Trophoblast cell (in vitro differentiated cells and primary cell): ENCODE results near the gene JPH4.

Experiments used
- DNase-seq, 2 donors: peaks; one replicate each; pipeline ENCODE4 v3.0.0-alpha.2; 2016
- H2AFZ ChIP-seq: 2 replicates; pipeline ENCODE4 v1.6.1; 2013; ENCODE audit warnings: low read length, moderate library complexity, mild to moderate bottlenecking; ENCODE audit not compliant: insufficient read depth, poor library complexity
- H2AK5ac ChIP-seq: 2 replicates; pipeline ENCODE4 v1.6.1; 2013; ENCODE audit warnings: mild to moderate bottlenecking, low read length
- H2BK120ac ChIP-seq: 2 replicates; pipeline ENCODE4 v1.6.1; 2013; ENCODE audit warnings: low read length, mild to moderate bottlenecking, moderate library complexity; ENCODE audit not compliant: insufficient read depth, poor library complexity
- H2BK12ac ChIP-seq: 2 replicates; pipeline ENCODE4 v1.6.1; 2013; ENCODE audit warnings: mild to moderate bottlenecking, low read length, moderate library complexity
- H2BK5ac ChIP-seq: 2 replicates; pipeline ENCODE4 v1.6.1; 2013; ENCODE audit warnings: low read length, low read depth, moderate library complexity, mild to moderate bottlenecking; ENCODE audit not compliant: poor library complexity
- H3K14ac ChIP-seq: 2 replicates; pipeline ENCODE4 v1.6.1; 2013; ENCODE audit warnings: mild to moderate bottlenecking, low read length
- H3K18ac ChIP-seq: 2 replicates; pipeline ENCODE4 v1.6.1; 2013; ENCODE audit warnings: mild to moderate bottlenecking, low read length
- H3K23ac ChIP-seq: 2 replicates; pipeline ENCODE4 v1.6.1; 2013; ENCODE audit warnings: low read length
- H3K27ac ChIP-seq: 2 replicates; pipeline ENCODE4 v1.5.1; 2013; ENCODE audit warnings: low read depth, mild to moderate bottlenecking, inconsistent platforms, low read length, moderate library complexity
- H3K27me3 ChIP-seq: 2 replicates; pipeline ENCODE4 v1.6.1; 2013; ENCODE audit warnings: inconsistent platforms, mild to moderate bottlenecking, low read length, moderate library complexity; ENCODE audit not compliant: insufficient read depth
- H3K36me3 ChIP-seq, 2 experiments: 1 replicate in 1 of 2; 2 replicates in 1 of 2; pipeline ENCODE4 v1.6.1; 2013; ENCODE audit warnings: low read length in 2 of 2, mild to moderate bottlenecking in 2 of 2, moderate library complexity in 1 of 2; ENCODE audit not compliant: insufficient read depth in 2 of 2, control insufficient read depth in 1 of 2
- H3K4ac ChIP-seq: 2 replicates; pipeline ENCODE4 v1.6.1; 2013; ENCODE audit warnings: low read depth, mild to moderate bottlenecking, low read length, moderate library complexity
- H3K4me1 ChIP-seq, 2 experiments: 1 replicate in 1 of 2; 2 replicates in 1 of 2; pipeline ENCODE4 v1.6.1; 2013; ENCODE audit warnings: low read length in 2 of 2, mild to moderate bottlenecking in 2 of 2, moderate library complexity in 1 of 2; ENCODE audit not compliant: insufficient read depth in 2 of 2, control insufficient read depth in 1 of 2
- H3K4me2 ChIP-seq: 2 replicates; pipeline ENCODE4 v1.6.1; 2013; ENCODE audit warnings: inconsistent platforms, mild to moderate bottlenecking, low read length, moderate library complexity
- H3K4me3 ChIP-seq: 2 replicates; pipeline ENCODE4 v1.5.1; 2013; ENCODE audit warnings: mild to moderate bottlenecking, low read depth, low read length, inconsistent platforms
- H3K79me1 ChIP-seq: one replicate; pipeline ENCODE4 v1.6.1; 2013; ENCODE audit warnings: low read length
- H3K79me2 ChIP-seq: 2 replicates; pipeline ENCODE4 v1.6.1; 2013; ENCODE audit warnings: low read length, mild to moderate bottlenecking; ENCODE audit not compliant: control insufficient read depth, insufficient read depth, poor library complexity
- H3K9ac ChIP-seq: 2 replicates; pipeline ENCODE4 v1.6.1; 2013; ENCODE audit warnings: mild to moderate bottlenecking, low read length
- H3K9me3 ChIP-seq: 2 replicates; pipeline ENCODE4 v1.6.1; 2013; ENCODE audit warnings: low read depth, mild to moderate bottlenecking, control low read depth, inconsistent platforms, low read length; ENCODE audit not compliant: insufficient read depth
- H4K12ac ChIP-seq: 2 replicates; pipeline ENCODE4 v1.6.1; 2013; ENCODE audit warnings: low read depth, mild to moderate bottlenecking, low read length, moderate library complexity
- H4K8ac ChIP-seq: 2 replicates; pipeline ENCODE4 v1.6.1; 2013; ENCODE audit warnings: low read depth, mild to moderate bottlenecking, low read length, moderate library complexity
- H4K91ac ChIP-seq: one replicate; pipeline ENCODE4 v1.6.1; 2013; ENCODE audit warnings: low read depth, mild to moderate bottlenecking, low read length, moderate library complexity
- WGBS: extraction: QIAGEN DNeasy Blood & Tissue Kit; methylation state at CpG from one replicate; pipeline ENCODE4 v1.1.7; 2013; ENCODE audit warnings: missing lambda C conversion rate; ENCODE audit not compliant: insufficient read length, insufficient coverage; ENCODE audit errors: extremely low coverage; 5-methylcytosine and 5-hydroxymethylcytosine counted together

Gene JPH4

GRCh38 chr14:23557946-23558345 lies 20.6 kb downstream of the JPH4 start:
- Histone ChIP-seq H3K4me3 (no peak overlapping the region), H2AK5ac (no peak overlapping the region), H3K27me3 (no peaks in the 10 kb centered on the region), H3K9me3 (peaks cover 3% of the 10 kb centered on the region), H3K79me2 (peaks cover 7% of the 10 kb centered on the region), H3K23ac (no peak overlapping the region), H3K79me1 (peaks cover 7% of the 10 kb centered on the region), H3K4ac (no peak overlapping the region), H4K91ac (no peak overlapping the region), H2BK12ac (no peak overlapping the region), H2BK5ac (no peak overlapping the region), H3K36me3 (peaks cover 33 to 43% of the 10 kb centered on the region in 2 experiments), H4K12ac (no peak overlapping the region), H3K27ac (no peak overlapping the region), H4K8ac (no peak overlapping the region), H3K14ac (no peak overlapping the region), H3K4me1 (peaks cover 5 to 10% of the 10 kb centered on the region in 2 experiments), H3K18ac (no peak overlapping the region), H3K9ac (no peak overlapping the region), H2AFZ (no peak overlapping the region), H3K4me2 (no peak overlapping the region), H2BK120ac (no peak overlapping the region)
- no peak for DNase-seq
- no CpG with 5 or more reads among the region's 1 CpG for WGBS

GRCh38 chr14:23557521-23557920 lies 21.1 kb downstream of the JPH4 start:
- no peak overlapping the region for H2AK5ac ChIP-seq
- H3K14ac ChIP-seq, result no peak overlapping the region
- peaks cover 7% of the 10 kb centered on the region for H3K79me2 ChIP-seq
- H3K18ac ChIP-seq, result no peak overlapping the region
- peaks cover 7% of the 10 kb centered on the region for H3K79me1 ChIP-seq
- no peak overlapping the region for H2AFZ ChIP-seq
- WGBS, result no CpG with 5 or more reads among the region's 2 CpGs
- H3K9me3 ChIP-seq, result peaks cover 3% of the 10 kb centered on the region
- no peak overlapping the region for H3K4me2 ChIP-seq
- H4K8ac ChIP-seq, result no peak overlapping the region
- no peak overlapping the region for H2BK120ac ChIP-seq
- no peak overlapping the region for H2BK5ac ChIP-seq
- H3K36me3 ChIP-seq, result peaks cover 33 to 43% of the 10 kb centered on the region in 2 experiments
- no peak overlapping the region for H4K91ac ChIP-seq
- H3K4me3 ChIP-seq, result no peak overlapping the region
- no peak for DNase-seq
- no peak overlapping the region for H3K4ac ChIP-seq
- H3K27me3 ChIP-seq, result no peaks in the 10 kb centered on the region
- H3K4me1 ChIP-seq, result peaks cover 5 to 10% of the 10 kb centered on the region in 2 experiments
- no peak overlapping the region for H2BK12ac ChIP-seq
- H4K12ac ChIP-seq, result no peak overlapping the region
- no peak overlapping the region for H3K23ac ChIP-seq
- H3K27ac ChIP-seq, result no peak overlapping the region
- no peak overlapping the region for H3K9ac ChIP-seq

GRCh38 chr14:23556700-23557440 lies 21.7 kb downstream of the JPH4 start:
- WGBS, result no CpG with 5 or more reads among the region's 17 CpGs
- H3K4me2 ChIP-seq, result peak overlapping the region; percentile 82

GRCh38 chr14:23555882-23556699 lies 22.5 kb downstream of the JPH4 start, which contains the start of gene THTPA:
Gene THTPA, plus strand, starts transcription at chr14:23556271. Its CDS starts 487 bp downstream, at chr14:23556758.
- Histone ChIP-seq H3K4me2 (peak within 1 kb of the TSS; percentile 82), H3K79me2 (peaks cover 9% of the 10 kb centered on the region), H3K27ac (peak within 1 kb of the TSS; percentile 66), H3K9ac (peak within 1 kb of the TSS; percentile 89), H3K4me1 (peaks cover 5 to 10% of the 10 kb centered on the region in 2 experiments), H3K4ac (peak within 1 kb of the TSS; percentile 43), H4K8ac (peak within 1 kb of the TSS; percentile 98), H4K91ac (peak within 1 kb of the TSS; percentile 95), H3K9me3 (no peaks in the 10 kb centered on the region), H3K36me3 (peaks cover 21 to 29% of the 10 kb centered on the region in 2 experiments), H3K23ac (no peak within 1 kb of the TSS), H3K79me1 (peaks cover 7% of the 10 kb centered on the region), H3K14ac (peak within 1 kb of the TSS; percentile 91), H4K12ac (peak within 1 kb of the TSS; percentile 96), H2BK12ac (no peak within 1 kb of the TSS), H3K18ac (peak within 1 kb of the TSS; percentile 93), H2BK120ac (peak within 1 kb of the TSS; percentile 88), H2AK5ac (peak within 1 kb of the TSS; percentile 49), H3K4me3 (peak within 1 kb of the TSS; percentile 92), H2BK5ac (peak within 1 kb of the TSS; percentile 90), H3K27me3 (no peaks in the 10 kb centered on the region), H2AFZ (peak within 1 kb of the TSS; percentile 92)
- peak; percentile 79 to 93 for DNase-seq
- WGBS, result no CpG with 5 or more reads among the region's 54 CpGs

More at GRCh38 chr14:23556700-23557440, 21.7 kb downstream of the JPH4 start:
- H3K4me3 ChIP-seq, result peak overlapping the region; percentile 92
- no peak overlapping the region for H3K23ac ChIP-seq
- H2AK5ac ChIP-seq, result peak overlapping the region; percentile 49
- no peaks in the 10 kb centered on the region for H3K9me3 ChIP-seq
- H3K79me2 ChIP-seq, result peaks cover 7% of the 10 kb centered on the region
- H3K9ac ChIP-seq, result peak overlapping the region; percentile 88
- H3K4me1 ChIP-seq, result peaks cover 5 to 10% of the 10 kb centered on the region in 2 experiments
- H3K18ac ChIP-seq, result no peak overlapping the region
- H4K12ac ChIP-seq, result peak overlapping the region; percentile 96
- peak overlapping the region; percentile 84 for H4K91ac ChIP-seq
- H4K8ac ChIP-seq, result peak overlapping the region; percentile 98
- peaks cover 7% of the 10 kb centered on the region for H3K79me1 ChIP-seq
- DNase-seq, result peak in 1 of 2 donors; percentile 32
- H3K4ac ChIP-seq, result peak overlapping the region; percentile 22
- H2BK5ac ChIP-seq, result no peak overlapping the region
- H2BK120ac ChIP-seq, result peak overlapping the region; percentile 32
- H2BK12ac ChIP-seq, result no peak overlapping the region
- no peaks in the 10 kb centered on the region for H3K27me3 ChIP-seq
- H3K27ac ChIP-seq, result no peak overlapping the region
- peak overlapping the region; percentile 92 for H2AFZ ChIP-seq
- peak overlapping the region; percentile 59 for H3K14ac ChIP-seq
- H3K36me3 ChIP-seq, result peaks cover 27 to 37% of the 10 kb centered on the region in 2 experiments
